HepG2 (cell line): ENCODE measurements around the gene TEKT5. TPM values are rescaled to one million over a fixed set of nuclear protein-coding genes. Genes with fewer than 3 reads are reported as not detected.

Source experiments
- AKAP8 ChIP-seq: sonication (generic); formaldehyde crosslinking; IDR thresholded peaks from 2 replicates; pipeline ENCODE4 v1.5.1; 2020; ENCODE audit warnings: mild to moderate bottlenecking, missing genetic modification reagents
- ARNT2 ChIP-seq: sonication (generic); formaldehyde crosslinking; IDR thresholded peaks from 2 replicates; pipeline ENCODE4 v1.8.0; 2022; ENCODE audit warnings: mild to moderate bottlenecking, low read depth, missing genetic modification reagents, moderate library complexity
- BRCA1 ChIP-seq: sonication (generic); formaldehyde crosslinking; IDR thresholded peaks from 2 replicates; pipeline ENCODE4 v1.4.0; 2020; ENCODE audit warnings: missing genetic modification reagents
- CBX5 ChIP-seq: sonication (generic); formaldehyde crosslinking; IDR thresholded peaks from 2 replicates; pipeline ENCODE4 v1.4.0; 2020; ENCODE audit warnings: missing genetic modification reagents, borderline replicate concordance
- MZF1 ChIP-seq: sonication (generic); formaldehyde crosslinking; IDR thresholded peaks from 2 replicates; pipeline ENCODE4 v1.8.1; 2023; ENCODE audit warnings: mild to moderate bottlenecking, missing genetic modification reagents, borderline replicate concordance
- NCOR1 ChIP-seq: fragments of 200-600 bp; sonication (generic); IDR thresholded peaks from 2 replicates; pipeline ENCODE4 v1.7.0; 2017; ENCODE audit warnings: antibody characterized with exemption, low read length, borderline replicate concordance
- PHF21A ChIP-seq: sonication (generic); formaldehyde crosslinking; IDR thresholded peaks from 2 replicates; pipeline ENCODE4 v1.5.0; 2020; ENCODE audit warnings: mild to moderate bottlenecking, missing genetic modification reagents
- TRIM24 ChIP-seq: sonication (generic); formaldehyde crosslinking; IDR thresholded peaks from 2 replicates; pipeline ENCODE4 v1.8.0; 2022; ENCODE audit warnings: mild to moderate bottlenecking, missing genetic modification reagents
- U2AF1 ChIP-seq: fragments of 200-400 bp; formaldehyde crosslinking; optimal IDR thresholded peaks from 2 replicates; pipeline ENCODE3; 2017; ENCODE audit warnings: mild to moderate bottlenecking, low read depth, low read length
- U2AF2 ChIP-seq: fragments of 200-400 bp; formaldehyde crosslinking; IDR thresholded peaks from 2 replicates; pipeline ENCODE4 v1.6.1; 2017; ENCODE audit warnings: low read depth, mild to moderate bottlenecking, low read length
- ZFP36L2 ChIP-seq: sonication (generic); formaldehyde crosslinking; IDR thresholded peaks from 2 replicates; pipeline ENCODE4 v1.4.0; 2020; ENCODE audit warnings: missing genetic modification reagents
- ZFP90 ChIP-seq: sonication (generic); formaldehyde crosslinking; IDR thresholded peaks from 2 replicates; pipeline ENCODE4 v1.8.0; 2022; ENCODE audit warnings: missing genetic modification reagents, mild to moderate bottlenecking, inconsistent platforms, borderline replicate concordance
- ZNF143 ChIP-seq: sonication (generic); formaldehyde crosslinking; IDR thresholded peaks from 2 replicates; pipeline ENCODE4 v1.4.0; 2020; ENCODE audit warnings: missing genetic modification reagents
- ZNF34 ChIP-seq: sonication (generic); formaldehyde crosslinking; IDR thresholded peaks from 2 replicates; pipeline ENCODE4 v1.4.0; 2020; ENCODE audit warnings: mild to moderate bottlenecking, missing genetic modification reagents, borderline replicate concordance
- ZNF382 ChIP-seq: sonication (generic); formaldehyde crosslinking; IDR thresholded peaks from 2 replicates; pipeline ENCODE4 v1.5.0; 2020; ENCODE audit warnings: missing genetic modification reagents, mild to moderate bottlenecking, borderline replicate concordance
- ZNF484 ChIP-seq: sonication (generic); formaldehyde crosslinking; IDR thresholded peaks from 2 replicates; pipeline ENCODE4 v1.5.1; 2020; ENCODE audit warnings: mild to moderate bottlenecking, low read depth, missing genetic modification reagents, borderline replicate concordance
- ZNF562 ChIP-seq: sonication (generic); formaldehyde crosslinking; IDR thresholded peaks from 2 replicates; pipeline ENCODE4 v1.8.0; 2022; ENCODE audit warnings: missing genetic modification reagents, borderline replicate concordance
- ZNF597 ChIP-seq: sonication (generic); formaldehyde crosslinking; IDR thresholded peaks from 2 replicates; pipeline ENCODE4 v1.5.0; 2020; ENCODE audit warnings: missing genetic modification reagents
- polyA plus RNA-seq, 8 experiments: library from polyadenylated mRNA; depleted of rRNA in 3 of 8; stranded (reverse) in 7 of 8; unstranded in 1 of 8; fragments of >200 nt; fragmentation: Illumina TruSeq in 4 of 8; extraction: Trizol in 4 of 8; gene quantifications; 2 replicates each; pipeline versions ENCODE4 v1.2.1 to v1.2.3, GENCODE V29; 2011 to 2016; ENCODE audit warnings: low read depth in 4 of 8, missing spikeins in 1 of 8, mixed read lengths in 1 of 8; ENCODE audit not compliant: insufficient read depth in 1 of 8
- total RNA-seq, 5 experiments: library from RNA; depleted of rRNA; stranded (reverse); fragments of >200 nt; fragmentation: Illumina TruSeq; extraction: Trizol; gene quantifications; 2 replicates each; pipeline ENCODE4 v1.2.3, GENCODE V29; 2016; ENCODE audit warnings: low read depth in 1 of 5
- TF ChIP-seq, protein P1 (sequence below): sonication (generic); formaldehyde crosslinking; conservative IDR thresholded peaks from 2 replicates; pipeline ENCODE4 v1.5.0; 2020; ENCODE audit warnings: missing genetic modification reagents
- TF ChIP-seq, protein P2 (sequence below): sonication (generic); IDR thresholded peaks from 2 replicates; pipeline ENCODE4 v1.6.1; 2016; ENCODE audit warnings: low read depth, borderline replicate concordance
- TF ChIP-seq, protein P3 (sequence below): IDR thresholded peaks from 2 replicates; pipeline ENCODE4 v1.6.1; 2012; ENCODE audit warnings: low read length, improper control_type of control experiment

TEKT5 gene
- total and polyA plus RNA-seq, 2 of the 13 experiments (the other 11 are each of a cell fraction or from before 2014, with no cell fraction given) = 0.16 TPM; not detected in 1

- TF ChIP-seq, protein P1, sequence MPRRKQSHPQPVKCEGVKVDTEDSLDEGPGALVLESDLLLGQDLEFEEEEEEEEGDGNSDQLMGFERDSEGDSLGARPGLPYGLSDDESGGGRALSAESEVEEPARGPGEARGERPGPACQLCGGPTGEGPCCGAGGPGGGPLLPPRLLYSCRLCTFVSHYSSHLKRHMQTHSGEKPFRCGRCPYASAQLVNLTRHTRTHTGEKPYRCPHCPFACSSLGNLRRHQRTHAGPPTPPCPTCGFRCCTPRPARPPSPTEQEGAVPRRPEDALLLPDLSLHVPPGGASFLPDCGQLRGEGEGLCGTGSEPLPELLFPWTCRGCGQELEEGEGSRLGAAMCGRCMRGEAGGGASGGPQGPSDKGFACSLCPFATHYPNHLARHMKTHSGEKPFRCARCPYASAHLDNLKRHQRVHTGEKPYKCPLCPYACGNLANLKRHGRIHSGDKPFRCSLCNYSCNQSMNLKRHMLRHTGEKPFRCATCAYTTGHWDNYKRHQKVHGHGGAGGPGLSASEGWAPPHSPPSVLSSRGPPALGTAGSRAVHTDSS = no peak
- TF ChIP-seq NCOR1 (no peak; the same call in 1 of the 2 replicates), CBX5 (CRISPR knock-in tag) (no peak), ZNF597 (CRISPR knock-in tag) (no peak), ZNF484 (CRISPR knock-in tag) (no peak), PHF21A (CRISPR knock-in tag) (no peak; the same call in 1 of the 2 replicates), ZNF562 (CRISPR knock-in tag) (no peak), MZF1 (CRISPR knock-in tag) (no peak), ZFP36L2 (CRISPR knock-in tag) (no peak), U2AF2 (no peak), ZNF382 (CRISPR knock-in tag) (no peak), ZFP90 (CRISPR knock-in tag) (no peak), ARNT2 (no peak), U2AF1 (no peak), TRIM24 (CRISPR knock-in tag) (no peak), AKAP8 (no peak), BRCA1 (CRISPR knock-in tag) (no peak), ZNF34 (CRISPR knock-in tag) (no peak), ZNF143 (no peak)
- TF ChIP-seq, protein P2, sequence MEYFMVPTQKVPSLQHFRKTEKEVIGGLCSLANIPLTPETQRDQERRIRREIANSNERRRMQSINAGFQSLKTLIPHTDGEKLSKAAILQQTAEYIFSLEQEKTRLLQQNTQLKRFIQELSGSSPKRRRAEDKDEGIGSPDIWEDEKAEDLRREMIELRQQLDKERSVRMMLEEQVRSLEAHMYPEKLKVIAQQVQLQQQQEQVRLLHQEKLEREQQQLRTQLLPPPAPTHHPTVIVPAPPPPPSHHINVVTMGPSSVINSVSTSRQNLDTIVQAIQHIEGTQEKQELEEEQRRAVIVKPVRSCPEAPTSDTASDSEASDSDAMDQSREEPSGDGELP = no peak; the same call in 1 of the 2 replicates
- TF ChIP-seq, protein P3, sequence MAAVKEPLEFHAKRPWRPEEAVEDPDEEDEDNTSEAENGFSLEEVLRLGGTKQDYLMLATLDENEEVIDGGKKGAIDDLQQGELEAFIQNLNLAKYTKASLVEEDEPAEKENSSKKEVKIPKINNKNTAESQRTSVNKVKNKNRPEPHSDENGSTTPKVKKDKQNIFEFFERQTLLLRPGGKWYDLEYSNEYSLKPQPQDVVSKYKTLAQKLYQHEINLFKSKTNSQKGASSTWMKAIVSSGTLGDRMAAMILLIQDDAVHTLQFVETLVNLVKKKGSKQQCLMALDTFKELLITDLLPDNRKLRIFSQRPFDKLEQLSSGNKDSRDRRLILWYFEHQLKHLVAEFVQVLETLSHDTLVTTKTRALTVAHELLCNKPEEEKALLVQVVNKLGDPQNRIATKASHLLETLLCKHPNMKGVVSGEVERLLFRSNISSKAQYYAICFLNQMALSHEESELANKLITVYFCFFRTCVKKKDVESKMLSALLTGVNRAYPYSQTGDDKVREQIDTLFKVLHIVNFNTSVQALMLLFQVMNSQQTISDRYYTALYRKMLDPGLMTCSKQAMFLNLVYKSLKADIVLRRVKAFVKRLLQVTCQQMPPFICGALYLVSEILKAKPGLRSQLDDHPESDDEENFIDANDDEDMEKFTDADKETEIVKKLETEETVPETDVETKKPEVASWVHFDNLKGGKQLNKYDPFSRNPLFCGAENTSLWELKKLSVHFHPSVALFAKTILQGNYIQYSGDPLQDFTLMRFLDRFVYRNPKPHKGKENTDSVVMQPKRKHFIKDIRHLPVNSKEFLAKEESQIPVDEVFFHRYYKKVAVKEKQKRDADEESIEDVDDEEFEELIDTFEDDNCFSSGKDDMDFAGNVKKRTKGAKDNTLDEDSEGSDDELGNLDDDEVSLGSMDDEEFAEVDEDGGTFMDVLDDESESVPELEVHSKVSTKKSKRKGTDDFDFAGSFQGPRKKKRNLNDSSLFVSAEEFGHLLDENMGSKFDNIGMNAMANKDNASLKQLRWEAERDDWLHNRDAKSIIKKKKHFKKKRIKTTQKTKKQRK = no peak
These were observed 48.0 kb downstream of the TEKT5 start (continued) for GRCh38 chr16:10646581-10647263.
